MM.1S (cell line): ENCODE data around the gene OTUD1.

Experiments
- DNase-seq: peaks from one replicate; pipeline ENCODE4 v3.0.0-alpha.2; 2015
- H2AFZ ChIP-seq: fragments of 300-600 bp; sonication (generic); 2 replicates; pipeline ENCODE4 v1.6.0; 2016; ENCODE audit warnings: antibody characterized with exemption, low read length
- H3F3A ChIP-seq: fragments of 300-600 bp; sonication (generic); 2 replicates; pipeline ENCODE4 v1.6.1; 2016; ENCODE audit warnings: mild to moderate bottlenecking, antibody characterized with exemption, low read length, moderate library complexity, mixed read lengths; ENCODE audit not compliant: insufficient read depth
- H3K27ac ChIP-seq: fragments of 300-600 bp; sonication (generic); 2 replicates; pipeline ENCODE4 v1.5.1; 2016; ENCODE audit warnings: mild to moderate bottlenecking, low read length
- H3K27me3 ChIP-seq: fragments of 300-600 bp; sonication (generic); replicated peaks from 2 replicates; pipeline ENCODE4 v1.6.0; 2016; ENCODE audit warnings: low read length; ENCODE audit not compliant: insufficient read depth
- H3K36me3 ChIP-seq: fragments of 300-600 bp; sonication (generic); replicated peaks from 2 replicates; pipeline ENCODE4 v1.6.1; 2016; ENCODE audit warnings: mild to moderate bottlenecking, low read length, mixed read lengths; ENCODE audit not compliant: insufficient read depth
- H3K4me1 ChIP-seq: fragments of 300-600 bp; sonication (generic); 2 replicates; pipeline ENCODE4 v1.6.1; 2016; ENCODE audit warnings: low read length, mixed read lengths
- H3K4me2 ChIP-seq: fragments of 300-600 bp; sonication (generic); 2 replicates; pipeline ENCODE4 v1.6.0; 2016; ENCODE audit warnings: low read depth, low read length
- H3K4me3 ChIP-seq: fragments of 300-600 bp; sonication (generic); 2 replicates; pipeline ENCODE4 v1.5.1; 2016; ENCODE audit warnings: low read length, mixed read lengths
- H3K79me2 ChIP-seq: fragments of 300-600 bp; sonication (generic); 2 replicates; pipeline ENCODE4 v1.6.1; 2016; ENCODE audit warnings: mixed run types, low read length, mixed read lengths
- H3K9ac ChIP-seq: fragments of 300-600 bp; sonication (generic); 2 replicates; pipeline ENCODE4 v1.6.1; 2016; ENCODE audit warnings: low read length, mixed read lengths
- H3K9me2 ChIP-seq: fragments of 300-600 bp; sonication (generic); replicated peaks from 2 replicates; pipeline ENCODE4 v1.6.1; 2016; ENCODE audit warnings: mild to moderate bottlenecking, low read length, mixed read lengths; ENCODE audit not compliant: insufficient read depth
- H3K9me3 ChIP-seq: fragments of 300-600 bp; sonication (generic); replicated peaks from 2 replicates; pipeline ENCODE4 v1.6.1; 2016; ENCODE audit warnings: mild to moderate bottlenecking, low read length, mixed read lengths; ENCODE audit not compliant: insufficient read depth
- H4K20me1 ChIP-seq: fragments of 300-600 bp; sonication (generic); 2 replicates; pipeline ENCODE4 v1.6.1; 2016; ENCODE audit warnings: mild to moderate bottlenecking, low read length, moderate library complexity, mixed read lengths; ENCODE audit not compliant: insufficient read depth
- CTCF ChIP-seq: fragments of 300-600 bp; sonication (generic); IDR thresholded peaks from 2 replicates; pipeline ENCODE4 v1.5.1; 2016; ENCODE audit warnings: antibody characterized with exemption, low read length, mixed read lengths
- EZH2 ChIP-seq: fragments of 300-600 bp; sonication (generic); optimal IDR thresholded peaks from 2 replicates; pipeline ENCODE3; 2017; ENCODE audit warnings: low read depth, mild to moderate bottlenecking, antibody characterized with exemption, low read length, mixed read lengths
- EZH2phosphoT487 ChIP-seq: fragments of 300-600 bp; sonication (generic); IDR thresholded peaks from 2 replicates; pipeline ENCODE4 v1.6.1; 2018; ENCODE audit warnings: antibody characterized with exemption, low read length

OTUD1 gene

GRCh38 chr10:23448802-23449570, 10.1 kb downstream of the OTUD1 start:
- peaks cover 14% of the 10 kb centered on the region for H3K4me1 ChIP-seq
- H3K36me3 ChIP-seq: no peaks in the 10 kb centered on the region
- 0 out of 2 replicates have a peak, but pooled peaks cover 11% of the 10 kb centered on the region for H3F3A ChIP-seq
- H3K9ac ChIP-seq: 0 out of 2 replicates have a peak overlapping the region, but pooled peaks have one; percentile 17
- DNase-seq: peak; percentile 69
- no peak for TF ChIP-seq EZH2
- TF ChIP-seq CTCF: no peak
- TF ChIP-seq EZH2phosphoT487: no peak
- peak overlapping the region; percentile 70; the same call in 1 of the 2 replicates for H3K27ac ChIP-seq
- H3K4me3 ChIP-seq: no peak overlapping the region
- H3K79me2 ChIP-seq: peaks cover 10% of the 10 kb centered on the region
- peak overlapping the region; percentile 59 for H3K4me2 ChIP-seq
- no peak overlapping the region for H2AFZ ChIP-seq
- H4K20me1 ChIP-seq: no peaks in the 10 kb centered on the region
- no peaks in the 10 kb centered on the region for H3K9me2 ChIP-seq
- no peaks in the 10 kb centered on the region for H3K9me3 ChIP-seq
- no peaks in the 10 kb centered on the region for H3K27me3 ChIP-seq

- DNase-seq: no peak
- Histone ChIP-seq H3K27ac (no peak overlapping the region), H3K27me3 (no peaks in the 10 kb centered on the region), H3K4me3 (no peak overlapping the region), H3K9me3 (no peaks in the 10 kb centered on the region), H3K4me2 (no peak overlapping the region), H2AFZ (no peak overlapping the region), H3F3A (0 out of 2 replicates have a peak, but pooled peaks cover 11% of the 10 kb centered on the region), H3K36me3 (no peaks in the 10 kb centered on the region), H3K9me2 (no peaks in the 10 kb centered on the region), H4K20me1 (no peaks in the 10 kb centered on the region), H3K4me1 (peaks cover 14% of the 10 kb centered on the region), H3K79me2 (no peaks in the 10 kb centered on the region), H3K9ac (no peak overlapping the region)
- TF ChIP-seq CTCF (no peak), EZH2phosphoT487 (no peak), EZH2 (no peak)
Measured at GRCh38 chr10:23452033-23452655, 13.3 kb downstream of the OTUD1 start.

- H3K4me3 ChIP-seq: no peak overlapping the region
- peaks cover 9% of the 10 kb centered on the region for H3K4me1 ChIP-seq
- H3K27me3 ChIP-seq: no peaks in the 10 kb centered on the region
- H2AFZ ChIP-seq: no peak overlapping the region
- TF ChIP-seq EZH2 (no peak), EZH2phosphoT487 (no peak), CTCF (no peak)
- no peaks in the 10 kb centered on the region for H3K36me3 ChIP-seq
- no peaks in the 10 kb centered on the region for H3K79me2 ChIP-seq
- H3K4me2 ChIP-seq: no peak overlapping the region
- DNase-seq: no peak
- no peaks in the 10 kb centered on the region for H4K20me1 ChIP-seq
- H3K27ac ChIP-seq: no peak overlapping the region
- no peaks in the 10 kb centered on the region for H3K9me3 ChIP-seq
- no peaks in the 10 kb centered on the region for H3K9me2 ChIP-seq
- H3K9ac ChIP-seq: no peak overlapping the region
- 0 out of 2 replicates have a peak, but pooled peaks cover 6% of the 10 kb centered on the region for H3F3A ChIP-seq
Measured at GRCh38 chr10:23453465-23453864, 14.6 kb downstream of the OTUD1 start.
